WTC11 (cell line): Measurements from ENCODE around the gene NDRG4. TPM values are rescaled to one million over a fixed set of nuclear protein-coding genes. Genes with fewer than 3 reads are reported as not detected.

Source experiments
- ATAC-seq: fragments of 200-7000 bp; cut with Tn5 transposase; 2 replicates; pipeline ENCODE4 v1.10.0; 2021; ENCODE audit warnings: mild to moderate bottlenecking, moderate library complexity
- CTCF ChIA-PET: fragments of 300-600 bp; sonication (Branson Sonifier 250); formaldehyde crosslinking; loops from one replicate; lab custom pipeline; 2021; ENCODE audit warnings: antibody characterized with exemption; lab: Charles Lee
- POLR2A ChIA-PET: fragments of 350-600 bp; sonication (Branson Sonifier 250); formaldehyde crosslinking; loops from one replicate; lab custom pipeline; 2021; ENCODE audit warnings: antibody characterized with exemption; lab: Charles Lee
- DNase-seq: peaks from one replicate; pipeline ENCODE4 v3.0.0; 2021; ENCODE audit warnings: low spot score
- H3K27ac Mint-ChIP-seq: 2 replicates; pipeline ENCODE4 v1.8.0; 2021; ENCODE audit warnings: mixed read lengths
- H3K27me3 Mint-ChIP-seq: 2 replicates; pipeline ENCODE4 v1.8.0; 2021; ENCODE audit warnings: low read depth, mild to moderate bottlenecking, moderate library complexity, mixed read lengths
- H3K36me3 Mint-ChIP-seq: 2 replicates; pipeline ENCODE4 v1.8.0; 2021; ENCODE audit warnings: mixed read lengths
- H3K4me1 Mint-ChIP-seq: 2 replicates; pipeline ENCODE4 v1.8.0; 2022; ENCODE audit warnings: mixed read lengths
- H3K4me3 Mint-ChIP-seq: 2 replicates; pipeline ENCODE4 v1.8.0; 2021; ENCODE audit warnings: mild to moderate bottlenecking, moderate library complexity, mixed read lengths
- H3K9me3 Mint-ChIP-seq: 2 replicates; pipeline ENCODE4 v1.8.0; 2021; ENCODE audit warnings: mixed read lengths
- CREB1 ChIP-seq: sonication (generic); formaldehyde crosslinking; IDR thresholded peaks from 2 replicates; pipeline ENCODE4 v1.8.0; 2023; ENCODE audit warnings: mild to moderate bottlenecking, missing genetic modification reagents
- CREM ChIP-seq: sonication (generic); formaldehyde crosslinking; IDR thresholded peaks from 2 replicates; pipeline ENCODE4 v1.8.1; 2022; ENCODE audit warnings: mild to moderate bottlenecking, missing genetic modification reagents, moderate library complexity
- ELF4 ChIP-seq: sonication (generic); formaldehyde crosslinking; IDR thresholded peaks from 2 replicates; pipeline ENCODE4 v1.8.1; 2022; ENCODE audit warnings: low read depth, mild to moderate bottlenecking, moderate library complexity, missing genetic modification reagents
- FOXK1 ChIP-seq: sonication (generic); formaldehyde crosslinking; IDR thresholded peaks from 2 replicates; pipeline ENCODE4 v1.8.0; 2022; ENCODE audit warnings: mild to moderate bottlenecking, moderate library complexity, missing genetic modification reagents
- HMGA2 ChIP-seq: fragments of 250-450 bp; sonication (Bioruptor Pico); IDR thresholded peaks from 2 replicates; pipeline ENCODE4 v1.4.0; 2021; ENCODE audit warnings: mild to moderate bottlenecking, moderate library complexity
- MXD4 ChIP-seq: fragments of 250-450 bp; sonication (Bioruptor Pico); IDR thresholded peaks from 2 replicates; pipeline ENCODE4 v1.8.0; 2021; ENCODE audit warnings: mild to moderate bottlenecking, moderate library complexity, borderline replicate concordance
- NFATC4 ChIP-seq: fragments of 250-450 bp; sonication (Bioruptor Pico); IDR thresholded peaks from 2 replicates; pipeline ENCODE4 v1.9.0; 2021; ENCODE audit warnings: mild to moderate bottlenecking
- NFE2L1 ChIP-seq: sonication (generic); formaldehyde crosslinking; IDR thresholded peaks from 2 replicates; pipeline ENCODE4 v1.8.1; 2023; ENCODE audit warnings: missing genetic modification reagents
- NFYB ChIP-seq: sonication (generic); formaldehyde crosslinking; conservative IDR thresholded peaks from 2 replicates; pipeline ENCODE4 v1.8.0; 2022; ENCODE audit warnings: low read depth, missing genetic modification reagents
- RORB ChIP-seq: fragments of 250-450 bp; sonication (Bioruptor Pico); IDR thresholded peaks from 2 replicates; pipeline ENCODE4 v1.9.0; 2021; ENCODE audit warnings: mild to moderate bottlenecking
- ZNF121 ChIP-seq: sonication (generic); formaldehyde crosslinking; IDR thresholded peaks from 2 replicates; pipeline ENCODE4 v1.8.0; 2023; ENCODE audit warnings: missing genetic modification reagents
- ZNF232 ChIP-seq: sonication (generic); formaldehyde crosslinking; IDR thresholded peaks from 2 replicates; pipeline ENCODE4 v1.8.0; 2022; ENCODE audit warnings: mild to moderate bottlenecking, missing genetic modification reagents
- total RNA-seq: library from RNA; stranded (reverse); gene quantifications from 3 replicates; pipeline ENCODE4 v1.2.3, GENCODE V29; 2021
- TF ChIP-seq, protein P1 (sequence below): sonication (generic); formaldehyde crosslinking; IDR thresholded peaks from 2 replicates; pipeline ENCODE4 v1.8.1; 2023; ENCODE audit warnings: mild to moderate bottlenecking, missing genetic modification reagents
- TF ChIP-seq, protein P2 (sequence below): sonication (generic); formaldehyde crosslinking; IDR thresholded peaks from 2 replicates; pipeline ENCODE4 v1.8.1; 2023; ENCODE audit warnings: mild to moderate bottlenecking, missing genetic modification reagents, moderate library complexity
- TF ChIP-seq, protein P3 (sequence below): fragments of 250-450 bp; sonication (Bioruptor Pico); IDR thresholded peaks from 2 replicates; pipeline ENCODE4 v1.8.0; 2021; ENCODE audit warnings: mild to moderate bottlenecking
- TF ChIP-seq, protein P4 (sequence below): sonication (generic); formaldehyde crosslinking; IDR thresholded peaks from 2 replicates; pipeline ENCODE4 v1.8.0; 2022; ENCODE audit warnings: mild to moderate bottlenecking, missing genetic modification reagents
- TF ChIP-seq, protein P5 (sequence below): fragments of 200-600 bp; IDR thresholded peaks from 2 replicates; pipeline ENCODE4 v1.8.0; 2022; ENCODE audit warnings: antibody characterized with exemption
- TF ChIP-seq, protein P6 (sequence below): sonication (generic); formaldehyde crosslinking; IDR thresholded peaks from 2 replicates; pipeline ENCODE4 v1.8.0; 2022; ENCODE audit warnings: mild to moderate bottlenecking, missing genetic modification reagents

The NDRG4 gene
- total RNA-seq, 1 experiment from 2014 or later: 20.5 TPM

DNA sequence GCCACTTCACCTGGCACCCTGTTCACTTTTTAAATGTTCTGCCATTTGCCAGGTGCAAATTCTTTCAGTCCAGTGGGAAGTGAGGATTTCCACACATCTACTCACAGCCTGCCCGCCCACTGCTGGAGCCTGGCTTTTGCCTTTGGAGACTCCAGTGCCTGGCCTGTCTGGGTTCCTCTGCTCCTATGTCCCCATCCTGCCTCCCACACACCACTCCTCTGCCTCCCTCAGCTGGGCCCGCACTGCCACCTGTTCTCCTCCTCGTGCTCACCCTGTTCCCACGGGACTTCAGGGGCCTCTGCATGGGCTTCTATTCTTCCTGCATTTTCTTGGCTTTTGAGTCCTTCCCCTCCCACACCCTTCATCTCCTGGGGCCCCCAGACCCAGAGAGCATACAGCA, 7.9 kb upstream of the NDRG4 start:
- Mint-ChIP-seq H3K9me3 (no peaks in the 10 kb centered on the region), H3K4me3 (no peak overlapping the region), H3K36me3 (no peaks in the 10 kb centered on the region), H3K27ac (no peak overlapping the region), H3K27me3 (peaks cover 13% of the 10 kb centered on the region), H3K4me1 (peaks cover 14% of the 10 kb centered on the region)
- CTCF ChIA-PET: interaction anchor here (1.0 kb wide), 1 partner anchor 266 kb away, joined by 3 read pairs; no protein-coding TSS in a partner anchor
- POLR2A ChIA-PET: interaction anchor here (0.7 kb wide), 1 partner anchor 8 kb away, joined by 5 read pairs; no protein-coding TSS in a partner anchor
- TF ChIP-seq ZNF121 (CRISPR knock-in tag): no peak
- TF ChIP-seq, protein P1, sequence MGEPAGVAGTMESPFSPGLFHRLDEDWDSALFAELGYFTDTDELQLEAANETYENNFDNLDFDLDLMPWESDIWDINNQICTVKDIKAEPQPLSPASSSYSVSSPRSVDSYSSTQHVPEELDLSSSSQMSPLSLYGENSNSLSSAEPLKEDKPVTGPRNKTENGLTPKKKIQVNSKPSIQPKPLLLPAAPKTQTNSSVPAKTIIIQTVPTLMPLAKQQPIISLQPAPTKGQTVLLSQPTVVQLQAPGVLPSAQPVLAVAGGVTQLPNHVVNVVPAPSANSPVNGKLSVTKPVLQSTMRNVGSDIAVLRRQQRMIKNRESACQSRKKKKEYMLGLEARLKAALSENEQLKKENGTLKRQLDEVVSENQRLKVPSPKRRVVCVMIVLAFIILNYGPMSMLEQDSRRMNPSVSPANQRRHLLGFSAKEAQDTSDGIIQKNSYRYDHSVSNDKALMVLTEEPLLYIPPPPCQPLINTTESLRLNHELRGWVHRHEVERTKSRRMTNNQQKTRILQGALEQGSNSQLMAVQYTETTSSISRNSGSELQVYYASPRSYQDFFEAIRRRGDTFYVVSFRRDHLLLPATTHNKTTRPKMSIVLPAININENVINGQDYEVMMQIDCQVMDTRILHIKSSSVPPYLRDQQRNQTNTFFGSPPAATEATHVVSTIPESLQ (CRISPR knock-in tag): no peak
- DNase-seq (no peak), ATAC-seq (no peak)

DNA sequence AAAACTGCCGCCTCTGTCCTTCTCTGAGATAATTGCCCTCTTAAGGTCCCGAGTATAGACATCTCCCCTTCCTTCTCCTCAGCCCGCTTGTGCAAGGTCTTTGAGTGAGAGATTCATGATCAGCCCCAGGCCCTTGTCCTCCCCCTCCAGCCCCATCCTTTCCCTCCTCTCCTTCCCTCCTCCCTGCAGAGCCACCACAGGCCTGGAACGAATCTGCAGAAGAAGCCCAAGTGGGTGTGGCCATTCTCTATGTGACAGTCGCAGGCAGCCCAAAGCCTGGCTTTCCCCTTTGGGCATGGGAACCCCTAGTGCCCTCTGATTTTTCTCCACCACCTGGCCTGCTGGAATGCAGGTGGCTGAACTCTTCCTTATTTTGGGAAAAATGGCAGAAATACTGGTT, 7.2 kb upstream of the NDRG4 start:
- no peak overlapping the region for H3K4me3 Mint-ChIP-seq
- H3K9me3 Mint-ChIP-seq: no peaks in the 10 kb centered on the region
- CTCF ChIA-PET: interaction anchor here (1.8 to 3.9 kb wide), 2 partner anchors 168 to 193 kb away, joined by 6 to 29 read pairs; no protein-coding TSS in a partner anchor
- no peak overlapping the region for H3K27ac Mint-ChIP-seq
- no peak for TF ChIP-seq NFE2L1 (CRISPR knock-in tag)
- TF ChIP-seq RORB (CRISPR knock-in tag): no peak
- TF ChIP-seq ZNF232 (CRISPR knock-in tag): no peak
- TF ChIP-seq ELF4 (CRISPR knock-in tag): no peak
- TF ChIP-seq, protein P2, sequence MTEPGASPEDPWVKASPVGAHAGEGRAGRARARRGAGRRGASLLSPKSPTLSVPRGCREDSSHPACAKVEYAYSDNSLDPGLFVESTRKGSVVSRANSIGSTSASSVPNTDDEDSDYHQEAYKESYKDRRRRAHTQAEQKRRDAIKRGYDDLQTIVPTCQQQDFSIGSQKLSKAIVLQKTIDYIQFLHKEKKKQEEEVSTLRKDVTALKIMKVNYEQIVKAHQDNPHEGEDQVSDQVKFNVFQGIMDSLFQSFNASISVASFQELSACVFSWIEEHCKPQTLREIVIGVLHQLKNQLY (CRISPR knock-in tag): no peak
- TF ChIP-seq CREM: no peak
- TF ChIP-seq NFYB (CRISPR knock-in tag): no peak
- TF ChIP-seq, protein P3, sequence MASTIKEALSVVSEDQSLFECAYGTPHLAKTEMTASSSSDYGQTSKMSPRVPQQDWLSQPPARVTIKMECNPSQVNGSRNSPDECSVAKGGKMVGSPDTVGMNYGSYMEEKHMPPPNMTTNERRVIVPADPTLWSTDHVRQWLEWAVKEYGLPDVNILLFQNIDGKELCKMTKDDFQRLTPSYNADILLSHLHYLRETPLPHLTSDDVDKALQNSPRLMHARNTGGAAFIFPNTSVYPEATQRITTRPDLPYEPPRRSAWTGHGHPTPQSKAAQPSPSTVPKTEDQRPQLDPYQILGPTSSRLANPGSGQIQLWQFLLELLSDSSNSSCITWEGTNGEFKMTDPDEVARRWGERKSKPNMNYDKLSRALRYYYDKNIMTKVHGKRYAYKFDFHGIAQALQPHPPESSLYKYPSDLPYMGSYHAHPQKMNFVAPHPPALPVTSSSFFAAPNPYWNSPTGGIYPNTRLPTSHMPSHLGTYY (CRISPR knock-in tag): no peak
- TF ChIP-seq, protein P4, sequence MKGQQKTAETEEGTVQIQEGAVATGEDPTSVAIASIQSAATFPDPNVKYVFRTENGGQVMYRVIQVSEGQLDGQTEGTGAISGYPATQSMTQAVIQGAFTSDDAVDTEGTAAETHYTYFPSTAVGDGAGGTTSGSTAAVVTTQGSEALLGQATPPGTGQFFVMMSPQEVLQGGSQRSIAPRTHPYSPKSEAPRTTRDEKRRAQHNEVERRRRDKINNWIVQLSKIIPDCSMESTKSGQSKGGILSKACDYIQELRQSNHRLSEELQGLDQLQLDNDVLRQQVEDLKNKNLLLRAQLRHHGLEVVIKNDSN (CRISPR knock-in tag): no peak
- TF ChIP-seq, protein P5, sequence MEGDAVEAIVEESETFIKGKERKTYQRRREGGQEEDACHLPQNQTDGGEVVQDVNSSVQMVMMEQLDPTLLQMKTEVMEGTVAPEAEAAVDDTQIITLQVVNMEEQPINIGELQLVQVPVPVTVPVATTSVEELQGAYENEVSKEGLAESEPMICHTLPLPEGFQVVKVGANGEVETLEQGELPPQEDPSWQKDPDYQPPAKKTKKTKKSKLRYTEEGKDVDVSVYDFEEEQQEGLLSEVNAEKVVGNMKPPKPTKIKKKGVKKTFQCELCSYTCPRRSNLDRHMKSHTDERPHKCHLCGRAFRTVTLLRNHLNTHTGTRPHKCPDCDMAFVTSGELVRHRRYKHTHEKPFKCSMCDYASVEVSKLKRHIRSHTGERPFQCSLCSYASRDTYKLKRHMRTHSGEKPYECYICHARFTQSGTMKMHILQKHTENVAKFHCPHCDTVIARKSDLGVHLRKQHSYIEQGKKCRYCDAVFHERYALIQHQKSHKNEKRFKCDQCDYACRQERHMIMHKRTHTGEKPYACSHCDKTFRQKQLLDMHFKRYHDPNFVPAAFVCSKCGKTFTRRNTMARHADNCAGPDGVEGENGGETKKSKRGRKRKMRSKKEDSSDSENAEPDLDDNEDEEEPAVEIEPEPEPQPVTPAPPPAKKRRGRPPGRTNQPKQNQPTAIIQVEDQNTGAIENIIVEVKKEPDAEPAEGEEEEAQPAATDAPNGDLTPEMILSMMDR: no peak
- TF ChIP-seq, protein P6, sequence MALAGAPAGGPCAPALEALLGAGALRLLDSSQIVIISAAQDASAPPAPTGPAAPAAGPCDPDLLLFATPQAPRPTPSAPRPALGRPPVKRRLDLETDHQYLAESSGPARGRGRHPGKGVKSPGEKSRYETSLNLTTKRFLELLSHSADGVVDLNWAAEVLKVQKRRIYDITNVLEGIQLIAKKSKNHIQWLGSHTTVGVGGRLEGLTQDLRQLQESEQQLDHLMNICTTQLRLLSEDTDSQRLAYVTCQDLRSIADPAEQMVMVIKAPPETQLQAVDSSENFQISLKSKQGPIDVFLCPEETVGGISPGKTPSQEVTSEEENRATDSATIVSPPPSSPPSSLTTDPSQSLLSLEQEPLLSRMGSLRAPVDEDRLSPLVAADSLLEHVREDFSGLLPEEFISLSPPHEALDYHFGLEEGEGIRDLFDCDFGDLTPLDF (CRISPR knock-in tag): no peak
- no peak for TF ChIP-seq MXD4 (CRISPR knock-in tag)
- TF ChIP-seq NFATC4: no peak
- no peak for TF ChIP-seq HMGA2
- TF ChIP-seq CREB1 (CRISPR knock-in tag): no peak
- no peak for TF ChIP-seq FOXK1
- peaks cover 18% of the 10 kb centered on the region for H3K27me3 Mint-ChIP-seq
- peak; percentile 13 for ATAC-seq
- POLR2A ChIA-PET: no interaction called here
- H3K4me1 Mint-ChIP-seq: peaks cover 14% of the 10 kb centered on the region
- no peak for DNase-seq
- no peaks in the 10 kb centered on the region for H3K36me3 Mint-ChIP-seq
